B cell (primary cell): ENCODE data around the gene ELF4. TPM values are rescaled to one million over a fixed set of nuclear protein-coding genes. Genes with fewer than 3 reads are reported as not detected.
A peak's percentile ranks its signal among the peaks of the same experiment; 100 is the strongest.

ENCODE experiments used
- ATAC-seq: fragments of 200-7000 bp; cut with Tn5 transposase; one replicate; pipeline ENCODE4 v1.10.0; 2021; ENCODE audit warnings: low read depth, mild to moderate bottlenecking, moderate number of reproducible peaks, moderate library complexity
- CTCF ChIA-PET: fragments of 350-600 bp; sonication (Branson Sonifier 250); formaldehyde crosslinking; loops from one replicate; lab custom pipeline; 2021; ENCODE audit warnings: antibody characterized with exemption, inconsistent platforms; lab: Charles Lee
- POLR2A ChIA-PET: fragments of 350-600 bp; sonication (Branson Sonifier 250); formaldehyde crosslinking; loops from one replicate; lab custom pipeline; 2021; ENCODE audit warnings: antibody characterized with exemption; lab: Charles Lee
- DNase-seq: peaks from one replicate; pipeline ENCODE4 v3.0.0; 2013
- H2AFZ ChIP-seq: 2 replicates; pipeline ENCODE4 v1.6.1; 2012; ENCODE audit warnings: mild to moderate bottlenecking, low read depth, low read length; ENCODE audit not compliant: insufficient read depth, poor library complexity, severe bottlenecking
- H3K27ac ChIP-seq, 2 donors: 1 replicate in 1 of 2; 2 replicates in 1 of 2; pipeline ENCODE4 v1.5.1; 2012 to 2013; ENCODE audit warnings: low read length in 2 of 2, mild to moderate bottlenecking in 2 of 2, moderate library complexity in 1 of 2
- H3K27me3 ChIP-seq, 4 experiments: fragments of 200-600 bp in 1 of 4; sonication (generic) in 1 of 4; replicated peaks in 1 of 4; 1 replicate in 2 of 4; 2 replicates in 2 of 4; pipeline versions ENCODE4 v1.6.1 to v1.7.0; 2013 to 2016; ENCODE audit warnings: low read length in 3 of 4, mild to moderate bottlenecking in 2 of 4, mixed read lengths in 1 of 4, moderate library complexity in 1 of 4; ENCODE audit not compliant: insufficient read depth in 4 of 4, control insufficient read depth in 3 of 4; ENCODE audit errors: control extremely low read depth in 1 of 4
- H3K36me3 ChIP-seq, 2 experiments: replicated peaks in 1 of 2; 1 replicate in 1 of 2; 2 replicates in 1 of 2; pipeline versions ENCODE4 v1.6.1 to v1.7.1; 2013; ENCODE audit warnings: low read length in 1 of 2; ENCODE audit not compliant: insufficient read depth in 2 of 2, control insufficient read depth in 1 of 2; ENCODE audit errors: control extremely low read depth in 1 of 2, extremely low read depth in 1 of 2
- H3K4me1 ChIP-seq, 2 donors: fragments of 200-600 bp in 1 of 2; sonication (generic) in 1 of 2; 1 replicate in 1 of 2; 2 replicates in 1 of 2; pipeline versions ENCODE4 v1.5.1 to v1.6.1; 2013 to 2017; ENCODE audit warnings: low read length in 2 of 2; ENCODE audit not compliant: control insufficient read depth in 2 of 2, insufficient read depth in 2 of 2
- H3K4me2 ChIP-seq: replicated peaks from 2 replicates; pipeline ENCODE3; 2012; ENCODE audit warnings: mild to moderate bottlenecking, low read depth, low read length; ENCODE audit not compliant: poor library complexity, severe bottlenecking
- H3K4me3 ChIP-seq, 5 experiments: fragments of 200-600 bp in 1 of 5; sonication (generic) in 1 of 5; 1 replicate in 3 of 5; 2 replicates in 2 of 5; pipeline versions ENCODE4 v1.5.1 to v1.7.0; 2011 to 2016; ENCODE audit warnings: low read length in 4 of 5, mild to moderate bottlenecking in 4 of 5, low read depth in 2 of 5, control low read depth in 1 of 5, moderate library complexity in 1 of 5; ENCODE audit not compliant: insufficient read depth in 1 of 5; ENCODE audit errors: control extremely low read depth in 1 of 5, extremely low read depth in 1 of 5
- H3K79me2 ChIP-seq: fragments of 200-600 bp; sonication (generic); one replicate; pipeline ENCODE4 v1.6.0; 2016; ENCODE audit warnings: low read length; ENCODE audit not compliant: control insufficient read depth, insufficient read depth
- H3K9ac ChIP-seq: fragments of 200-600 bp; sonication (generic); 2 replicates; pipeline ENCODE4 v1.6.1; 2017; ENCODE audit warnings: mild to moderate bottlenecking, low read length, moderate library complexity
- H3K9me3 ChIP-seq, 3 donors: one replicate each; pipeline versions ENCODE4 v1.6.1 to v1.7.1; 2013; ENCODE audit warnings: low read length in 2 of 3; ENCODE audit not compliant: control insufficient read depth in 2 of 3, insufficient read depth in 1 of 3; ENCODE audit errors: control extremely low read depth in 1 of 3
- H4K20me1 ChIP-seq: 2 replicates; pipeline ENCODE4 v1.6.0; 2012; ENCODE audit warnings: mild to moderate bottlenecking, low read length; ENCODE audit not compliant: insufficient read depth, control insufficient read depth, poor library complexity, severe bottlenecking
- H3K27ac Mint-ChIP-seq: one replicate; pipeline ENCODE4 v1.8.0; 2021; ENCODE audit warnings: mixed read lengths
- H3K27me3 Mint-ChIP-seq: one replicate; pipeline ENCODE4 v1.8.0; 2021; ENCODE audit warnings: mixed read lengths
- H3K4me1 Mint-ChIP-seq: one replicate; pipeline ENCODE4 v1.8.0; 2021; ENCODE audit warnings: mixed read lengths
- H3K4me3 Mint-ChIP-seq: one replicate; pipeline ENCODE4 v1.8.0; 2021; ENCODE audit warnings: mixed read lengths
- H3K9me3 Mint-ChIP-seq: one replicate; pipeline ENCODE4 v1.8.0; 2022; ENCODE audit warnings: mixed read lengths; ENCODE audit not compliant: insufficient read depth
- EZH2 ChIP-seq: IDR thresholded peaks from 2 replicates; pipeline ENCODE4 v1.6.1; 2012; ENCODE audit warnings: borderline replicate concordance, low read depth, mild to moderate bottlenecking, moderate library complexity, low read length; ENCODE audit not compliant: insufficient read depth, poor library complexity, severe bottlenecking
- WGBS: methylation state at CpG from one replicate; pipeline ENCODE4 v1.1.5; 2013; ENCODE audit warnings: missing lambda C conversion rate; ENCODE audit not compliant: insufficient coverage; 5-methylcytosine and 5-hydroxymethylcytosine counted together
- intact Hi-C: fragments of 100-400 bp; cut with micrococcal nuclease; formaldehyde crosslinking; loops from one replicate; pipeline ENCODE4 v1.10.0; 2022
- polyA plus RNA-seq: library from polyadenylated mRNA; depleted of rRNA; stranded (reverse); fragments of >200 nt; gene quantifications from 2 replicates; pipeline ENCODE4 v1.2.3, GENCODE V29; 2012
- total RNA-seq, 2 donors: library from RNA; stranded (reverse); fragments of 120-200 nt in 1 of 2; gene quantifications; 1 replicate in 1 of 2; 2 replicates in 1 of 2; pipeline versions ENCODE4 v1.2.3 to v1.2.4, GENCODE V29; 2013 to 2022
- TF ChIP-seq, protein P1 (sequence below): fragments of 200-600 bp; IDR thresholded peaks from one replicate; pipeline ENCODE4 v1.8.0; 2022; ENCODE audit warnings: antibody characterized with exemption, mild to moderate bottlenecking

The ELF4 gene
- total and polyA plus RNA-seq, 2 donors (not counting 1 experiment from before 2014, with no cell fraction given) = 24.7 to 26.3 TPM

DNA sequence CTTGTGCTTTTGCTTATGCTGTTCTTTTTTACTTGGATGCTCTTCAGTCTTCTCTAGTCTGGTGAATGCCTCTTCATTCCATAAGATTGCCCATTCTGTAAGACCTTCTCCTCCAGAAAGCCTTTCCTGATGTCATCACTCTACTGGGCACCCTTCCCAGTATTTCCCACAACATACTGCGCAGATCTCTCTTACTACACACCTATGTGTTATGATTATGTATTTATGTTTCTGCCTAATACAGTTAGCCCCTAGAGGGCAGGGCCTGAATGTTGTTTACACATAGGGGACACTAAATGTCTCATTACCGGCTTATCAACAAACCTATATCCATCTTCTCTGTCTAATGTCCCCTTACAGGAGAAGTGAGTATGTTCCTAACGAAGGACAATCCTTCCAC lies 34.2 kb upstream of the ELF4 start:
- ChIA-PET POLR2A (no interaction called here), CTCF (interaction anchor here (1.3 kb wide), 1 partner anchor 65 kb away, joined by 3 read pairs; no protein-coding TSS in a partner anchor)
- Histone ChIP-seq H4K20me1 (no peaks in the 10 kb centered on the region), H3K9ac (no peak overlapping the region), H3K4me2 (no peak overlapping the region), H3K27ac (no peak overlapping the region), H3K79me2 (no peaks in the 10 kb centered on the region), H2AFZ (no peak overlapping the region), H3K27me3 (no peaks in the 10 kb centered on the region), H3K36me3 (peaks cover 0 to 44% of the 10 kb centered on the region in 2 experiments), H3K4me1 (no peaks in the 10 kb centered on the region), H3K9me3 (no peaks in the 10 kb centered on the region), H3K4me3 (no peak overlapping the region)
- no peaks in the 10 kb centered on the region for H3K27me3 Mint-ChIP-seq
- ATAC-seq (no peak), DNase-seq (no peak)
- H3K9me3 Mint-ChIP-seq = no peaks in the 10 kb centered on the region
- TF ChIP-seq, protein P1, sequence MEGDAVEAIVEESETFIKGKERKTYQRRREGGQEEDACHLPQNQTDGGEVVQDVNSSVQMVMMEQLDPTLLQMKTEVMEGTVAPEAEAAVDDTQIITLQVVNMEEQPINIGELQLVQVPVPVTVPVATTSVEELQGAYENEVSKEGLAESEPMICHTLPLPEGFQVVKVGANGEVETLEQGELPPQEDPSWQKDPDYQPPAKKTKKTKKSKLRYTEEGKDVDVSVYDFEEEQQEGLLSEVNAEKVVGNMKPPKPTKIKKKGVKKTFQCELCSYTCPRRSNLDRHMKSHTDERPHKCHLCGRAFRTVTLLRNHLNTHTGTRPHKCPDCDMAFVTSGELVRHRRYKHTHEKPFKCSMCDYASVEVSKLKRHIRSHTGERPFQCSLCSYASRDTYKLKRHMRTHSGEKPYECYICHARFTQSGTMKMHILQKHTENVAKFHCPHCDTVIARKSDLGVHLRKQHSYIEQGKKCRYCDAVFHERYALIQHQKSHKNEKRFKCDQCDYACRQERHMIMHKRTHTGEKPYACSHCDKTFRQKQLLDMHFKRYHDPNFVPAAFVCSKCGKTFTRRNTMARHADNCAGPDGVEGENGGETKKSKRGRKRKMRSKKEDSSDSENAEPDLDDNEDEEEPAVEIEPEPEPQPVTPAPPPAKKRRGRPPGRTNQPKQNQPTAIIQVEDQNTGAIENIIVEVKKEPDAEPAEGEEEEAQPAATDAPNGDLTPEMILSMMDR = peak; percentile 10
- no peak for TF ChIP-seq EZH2
- H3K27ac Mint-ChIP-seq = no peak overlapping the region
- no peak overlapping the region for H3K4me3 Mint-ChIP-seq
- no peaks in the 10 kb centered on the region for H3K4me1 Mint-ChIP-seq
- intact Hi-C loops = loop anchor here (1.0 kb wide), 1 partner anchor 48 kb away; no protein-coding TSS in a partner anchor
- no CpG with 5 or more reads among the region's 3 CpGs for WGBS

DNA sequence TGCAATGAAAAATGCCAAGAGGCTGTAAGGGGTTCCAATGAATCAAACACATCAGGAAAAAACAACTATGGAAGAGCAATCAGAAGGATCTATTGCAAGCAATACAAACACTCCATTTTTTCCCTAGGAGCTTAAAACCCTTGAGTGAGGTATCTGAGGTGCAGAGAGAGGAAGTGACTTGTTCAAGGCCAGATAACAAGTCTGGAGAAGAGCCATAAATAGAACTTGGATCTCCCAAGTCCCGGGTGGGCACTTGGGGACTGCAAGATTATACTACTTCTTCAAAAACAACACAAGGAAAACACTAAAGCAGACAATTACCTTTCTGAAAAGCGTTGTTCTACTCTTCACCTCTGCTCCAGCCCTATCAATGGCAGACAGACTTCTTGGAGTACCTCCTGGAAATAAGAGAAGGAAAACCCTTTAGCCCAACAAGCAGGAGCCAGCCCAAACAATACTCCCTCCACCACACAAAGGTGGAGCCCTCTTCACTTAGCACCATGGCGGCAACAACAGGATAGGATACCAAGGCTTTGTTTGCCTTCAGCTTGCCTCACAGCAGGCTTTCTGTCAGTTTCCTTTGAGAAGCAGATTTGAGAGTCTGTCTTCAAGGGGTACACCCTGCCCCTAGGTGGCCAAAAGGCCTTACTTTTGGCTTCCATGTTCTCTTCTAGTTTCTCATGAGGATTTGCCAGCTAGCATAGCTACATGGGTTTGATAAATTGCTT lies 29.3 kb upstream of the ELF4 start:
- Histone ChIP-seq H3K27ac (no peak overlapping the region), H3K4me3 (no peak overlapping the region), H3K4me1 (no peaks in the 10 kb centered on the region), H3K9ac (no peak overlapping the region), H3K4me2 (no peak overlapping the region), H3K9me3 (no peaks in the 10 kb centered on the region), H2AFZ (no peak overlapping the region), H3K27me3 (no peaks in the 10 kb centered on the region), H3K36me3 (peaks cover 0 to 51% of the 10 kb centered on the region in 2 experiments), H4K20me1 (no peaks in the 10 kb centered on the region), H3K79me2 (no peaks in the 10 kb centered on the region)
- 100% methylated on average over 1 of the region's 3 CpGs for WGBS
- Mint-ChIP-seq H3K4me1 (no peaks in the 10 kb centered on the region), H3K27ac (no peak overlapping the region), H3K27me3 (no peaks in the 10 kb centered on the region), H3K9me3 (no peaks in the 10 kb centered on the region), H3K4me3 (no peak overlapping the region)
- ChIA-PET CTCF (interaction anchor here (0.7 to 1.5 kb wide), 3 partner anchors 18 to 60 kb away, joined by 3 to 5 read pairs (median 3); partner anchors contain the start of gene AIFM1), POLR2A (no interaction called here)
- no peak for TF ChIP-seq EZH2
- TF ChIP-seq, protein P1 = no peak
- ATAC-seq = no peak
- intact Hi-C loops = no loop called here
- no peak for DNase-seq
